HFFc6 (cell line): Measurements from ENCODE around the gene CIZ1. TPM values are rescaled to one million over a fixed set of nuclear protein-coding genes. Genes with fewer than 3 reads are reported as not detected.

ENCODE experiments used
- DNase-seq: peaks from one replicate; pipeline ENCODE4 v3.0.0-alpha.2; 2018
- H3K27ac Mint-ChIP-seq: 2 replicates; pipeline ENCODE4 v1.8.0; 2020; ENCODE audit warnings: mild to moderate bottlenecking, mixed read lengths
- H3K27me3 Mint-ChIP-seq: 2 replicates; pipeline ENCODE4 v1.8.0; 2021; ENCODE audit warnings: mild to moderate bottlenecking, moderate library complexity, mixed read lengths; ENCODE audit not compliant: insufficient read depth
- H3K36me3 Mint-ChIP-seq: 2 replicates; pipeline ENCODE4 v1.8.0; 2021; ENCODE audit warnings: low read depth, mixed read lengths
- H3K4me1 Mint-ChIP-seq: 2 replicates; pipeline ENCODE4 v1.8.0; 2020; ENCODE audit warnings: low read depth, mixed read lengths
- H3K4me3 Mint-ChIP-seq: 2 replicates; pipeline ENCODE4 v1.8.0; 2020; ENCODE audit warnings: mild to moderate bottlenecking, moderate library complexity, mixed read lengths
- H3K9me3 Mint-ChIP-seq: 2 replicates; pipeline ENCODE4 v1.8.0; 2020; ENCODE audit warnings: mild to moderate bottlenecking, mixed read lengths
- CTCF ChIP-seq: fragments of 200-600 bp; sonication (generic); IDR thresholded peaks from 2 replicates; pipeline ENCODE4 v1.5.0; 2021; ENCODE audit warnings: antibody characterized with exemption, mild to moderate bottlenecking
- total RNA-seq, 6 experiments: library from RNA; stranded (reverse); fragmentation: NEBNext Ultra II Directional; extraction: Animal tissue kit (Norgen Biotek cat#: 25700); gene quantifications; 2 replicates in 1 of 6; 3 replicates in 5 of 6; pipeline ENCODE4 v1.2.3, GENCODE V29; 2021

CIZ1 gene
- total RNA-seq, 6 experiments from 2014 or later = 119 to 168 (median 148) TPM

GRCh38 chr9:128142596-128142995 lies 48.8 kb downstream of the CIZ1 start:
- TF ChIP-seq CTCF = no peak
- no peak overlapping the region for H3K27ac Mint-ChIP-seq
- H3K27me3 Mint-ChIP-seq = peaks cover 42% of the 10 kb centered on the region
- no peaks in the 10 kb centered on the region for H3K9me3 Mint-ChIP-seq
- H3K4me3 Mint-ChIP-seq = no peak overlapping the region
- H3K4me1 Mint-ChIP-seq = peaks cover 7% of the 10 kb centered on the region
- H3K36me3 Mint-ChIP-seq = no peaks in the 10 kb centered on the region
- no peak for DNase-seq

- Mint-ChIP-seq H3K9me3 (no peaks in the 10 kb centered on the region), H3K4me1 (peaks cover 12% of the 10 kb centered on the region), H3K4me3 (no peak overlapping the region), H3K36me3 (no peaks in the 10 kb centered on the region), H3K27ac (no peak overlapping the region), H3K27me3 (peaks cover 42% of the 10 kb centered on the region)
- DNase-seq = no peak
- TF ChIP-seq CTCF = no peak
Observed at GRCh38 chr9:128142061-128142460, 49.3 kb downstream of the CIZ1 start.

- TF ChIP-seq CTCF = no peak
Observed at GRCh38 chr9:128141604-128142003, 49.8 kb downstream of the CIZ1 start.

GRCh38 chr9:128139621-128140020 lies 51.8 kb downstream of the CIZ1 start:
- Mint-ChIP-seq H3K27me3 (peaks cover 38% of the 10 kb centered on the region), H3K4me1 (peaks cover 18% of the 10 kb centered on the region), H3K27ac (no peak overlapping the region), H3K36me3 (no peaks in the 10 kb centered on the region), H3K4me3 (no peak overlapping the region), H3K9me3 (no peaks in the 10 kb centered on the region)
- no peak for TF ChIP-seq CTCF
- no peak for DNase-seq

More at GRCh38 chr9:128141604-128142003, 49.8 kb downstream of the CIZ1 start:
- H3K4me3 Mint-ChIP-seq = no peak overlapping the region
- no peaks in the 10 kb centered on the region for H3K36me3 Mint-ChIP-seq
- DNase-seq = no peak
- H3K27ac Mint-ChIP-seq = no peak overlapping the region
- H3K27me3 Mint-ChIP-seq = peaks cover 40% of the 10 kb centered on the region
- H3K4me1 Mint-ChIP-seq = peaks cover 17% of the 10 kb centered on the region
- H3K9me3 Mint-ChIP-seq = no peaks in the 10 kb centered on the region

- no peaks in the 10 kb centered on the region for H3K9me3 Mint-ChIP-seq
- DNase-seq = no peak
- H3K27ac Mint-ChIP-seq = no peak overlapping the region
- no peak overlapping the region for H3K4me3 Mint-ChIP-seq
- H3K4me1 Mint-ChIP-seq = peaks cover 13% of the 10 kb centered on the region
- H3K27me3 Mint-ChIP-seq = peaks cover 48% of the 10 kb centered on the region
- no peak for TF ChIP-seq CTCF
- H3K36me3 Mint-ChIP-seq = 0 out of 2 replicates have a peak, but pooled peaks cover 4% of the 10 kb centered on the region
Observed at GRCh38 chr9:128138001-128138400, 53.4 kb downstream of the CIZ1 start.
